Suprapubic skin (tissue), 4 donors: ENCODE data around the gene RPL13. TPM values are rescaled to one million over a fixed set of nuclear protein-coding genes. Genes with fewer than 3 reads are reported as not detected.

Source experiments
- DNase-seq, 2 donors: peaks; one replicate each; pipeline ENCODE4 v3.0.0-alpha.2; 2019; ENCODE audit warnings: low spot score in 2 of 2
- H3K27ac ChIP-seq: fragments of 200-600 bp; sonication (generic); one replicate; pipeline ENCODE4 v1.5.1; 2019
- H3K27me3 ChIP-seq: fragments of 200-600 bp; sonication (generic); one replicate; pipeline ENCODE4 v1.5.1; 2019
- H3K36me3 ChIP-seq: fragments of 200-600 bp; sonication (generic); one replicate; pipeline ENCODE4 v1.5.1; 2019
- H3K4me1 ChIP-seq: fragments of 200-600 bp; sonication (generic); one replicate; pipeline ENCODE4 v1.5.1; 2019
- H3K4me3 ChIP-seq: fragments of 200-600 bp; sonication (generic); one replicate; pipeline ENCODE4 v1.5.1; 2019; ENCODE audit warnings: mild to moderate bottlenecking
- H3K9me3 ChIP-seq: fragments of 200-600 bp; sonication (generic); one replicate; pipeline ENCODE4 v1.5.1; 2019
- EP300 ChIP-seq: sonication (generic); formaldehyde crosslinking; IDR thresholded peaks from one replicate; pipeline ENCODE4 v1.6.1; 2017; ENCODE audit warnings: antibody characterized with exemption
- POLR2A ChIP-seq, 2 donors: fragments of 450-650 bp; IDR thresholded peaks; one replicate each; pipeline ENCODE4 v1.6.1; 2017; ENCODE audit warnings: antibody characterized with exemption in 2 of 2, mild to moderate bottlenecking in 2 of 2, moderate library complexity in 2 of 2
- POLR2AphosphoS5 ChIP-seq, 3 donors: sonication (generic); formaldehyde crosslinking; IDR thresholded peaks; one replicate each; pipeline ENCODE4 v1.6.1; 2017; ENCODE audit warnings: antibody characterized with exemption in 3 of 3
- WGBS: methylation state at CpG from one replicate; pipeline ENCODE4 v1.1.5; 2018; 5-methylcytosine and 5-hydroxymethylcytosine counted together
- total RNA-seq, 4 donors: library from RNA; depleted of rRNA; stranded (reverse); fragments of >200 nt; gene quantifications; one replicate each; pipeline ENCODE4 v1.1.0, GENCODE V29; 2016
- TF ChIP-seq, protein P1 (sequence below), 2 donors: fragments of 200-600 bp in 1 of 2; fragments of 450-650 bp in 1 of 2; sonication (generic) in 1 of 2; IDR thresholded peaks; one replicate each; pipeline ENCODE4 v1.5.1; 2016 to 2019; ENCODE audit warnings: antibody characterized with exemption in 2 of 2, mild to moderate bottlenecking in 1 of 2, moderate library complexity in 1 of 2

Gene RPL13
- total RNA-seq, 4 donors from 2014 or later, result 4,033 to 9,308 (median 7,964) TPM

- DNase-seq, result no peak
- Histone ChIP-seq H3K36me3 (peaks cover 96% of the 10 kb centered on the region), H3K27ac (no peak overlapping the region), H3K4me1 (no peaks in the 10 kb centered on the region), H3K9me3 (no peaks in the 10 kb centered on the region), H3K27me3 (no peaks in the 10 kb centered on the region), H3K4me3 (no peak overlapping the region)
- TF ChIP-seq EP300, result no peak
- TF ChIP-seq POLR2A (IDR thresholded peaks at IDR 0.05), result no peak
- TF ChIP-seq, protein P1, sequence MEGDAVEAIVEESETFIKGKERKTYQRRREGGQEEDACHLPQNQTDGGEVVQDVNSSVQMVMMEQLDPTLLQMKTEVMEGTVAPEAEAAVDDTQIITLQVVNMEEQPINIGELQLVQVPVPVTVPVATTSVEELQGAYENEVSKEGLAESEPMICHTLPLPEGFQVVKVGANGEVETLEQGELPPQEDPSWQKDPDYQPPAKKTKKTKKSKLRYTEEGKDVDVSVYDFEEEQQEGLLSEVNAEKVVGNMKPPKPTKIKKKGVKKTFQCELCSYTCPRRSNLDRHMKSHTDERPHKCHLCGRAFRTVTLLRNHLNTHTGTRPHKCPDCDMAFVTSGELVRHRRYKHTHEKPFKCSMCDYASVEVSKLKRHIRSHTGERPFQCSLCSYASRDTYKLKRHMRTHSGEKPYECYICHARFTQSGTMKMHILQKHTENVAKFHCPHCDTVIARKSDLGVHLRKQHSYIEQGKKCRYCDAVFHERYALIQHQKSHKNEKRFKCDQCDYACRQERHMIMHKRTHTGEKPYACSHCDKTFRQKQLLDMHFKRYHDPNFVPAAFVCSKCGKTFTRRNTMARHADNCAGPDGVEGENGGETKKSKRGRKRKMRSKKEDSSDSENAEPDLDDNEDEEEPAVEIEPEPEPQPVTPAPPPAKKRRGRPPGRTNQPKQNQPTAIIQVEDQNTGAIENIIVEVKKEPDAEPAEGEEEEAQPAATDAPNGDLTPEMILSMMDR (IDR thresholded peaks at IDR 0.05), result no peak
- no peak for TF ChIP-seq POLR2AphosphoS5 (IDR thresholded peaks at IDR 0.05)
- 93% methylated on average over 34 of the region's 37 CpGs for WGBS
Observed at GRCh38 chr16:89530401-89531381, 29.8 kb upstream of the RPL13 start.

DNA sequence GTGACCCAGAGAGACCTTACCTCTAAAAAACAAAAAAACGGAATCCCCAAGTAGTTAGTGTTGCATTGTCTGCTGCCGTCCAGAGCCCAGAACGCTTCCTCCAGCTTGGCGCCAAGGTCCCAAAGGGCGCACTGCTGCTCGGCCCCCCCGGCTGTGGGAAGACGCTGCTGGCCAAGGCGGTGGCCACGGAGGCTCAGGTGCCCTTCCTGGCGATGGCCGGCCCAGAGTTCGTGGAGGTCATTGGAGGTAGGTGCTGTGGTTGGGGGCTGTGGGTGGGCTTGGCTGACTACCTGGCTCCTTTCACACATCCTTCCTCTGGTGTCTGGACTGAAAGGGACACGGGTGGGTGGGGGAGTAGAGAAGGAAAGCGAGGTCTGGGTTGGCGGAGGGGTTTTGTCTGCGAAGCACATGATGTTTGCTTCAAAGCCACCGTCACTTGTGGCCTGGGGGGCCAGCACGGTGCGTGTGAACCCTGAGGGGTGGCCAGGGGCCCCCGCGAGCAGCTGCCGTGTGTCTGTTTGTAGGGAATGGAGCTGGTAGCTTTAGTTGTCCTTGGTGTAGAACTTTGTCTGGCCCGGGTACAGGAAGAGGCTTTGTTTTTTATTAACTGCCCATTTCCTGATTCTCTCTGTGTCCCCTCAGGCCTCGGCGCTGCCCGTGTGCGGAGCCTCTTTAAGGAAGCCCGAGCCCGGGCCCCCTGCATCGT lies 28.5 kb upstream of the RPL13 start:
- TF ChIP-seq POLR2A (IDR thresholded peaks at IDR 0.05) (no peak), POLR2AphosphoS5 (IDR thresholded peaks at IDR 0.05) (no peak)
- TF ChIP-seq, protein P1 (IDR thresholded peaks at IDR 0.05), result no peak
- no peaks in the 10 kb centered on the region for H3K27me3 ChIP-seq
- peaks cover 90% of the 10 kb centered on the region for H3K36me3 ChIP-seq
- no peak overlapping the region for H3K4me3 ChIP-seq
- 89% methylated on average over 27 of the region's 31 CpGs for WGBS
- no peaks in the 10 kb centered on the region for H3K4me1 ChIP-seq
- no peaks in the 10 kb centered on the region for H3K9me3 ChIP-seq
- no peak for DNase-seq
- no peak overlapping the region for H3K27ac ChIP-seq

GRCh38 chr16:89534252-89534756 lies 26.2 kb upstream of the RPL13 start:
- WGBS, result 65% methylated on average over 11 of the region's 11 CpGs
- Histone ChIP-seq H3K4me3 (no peak overlapping the region), H3K9me3 (no peaks in the 10 kb centered on the region), H3K27me3 (no peaks in the 10 kb centered on the region), H3K36me3 (peaks cover 88% of the 10 kb centered on the region), H3K4me1 (no peaks in the 10 kb centered on the region), H3K27ac (no peak overlapping the region)
- DNase-seq, result no peak
- TF ChIP-seq, protein P1 (IDR thresholded peaks at IDR 0.05), result no peak
- no peak for TF ChIP-seq EP300
- no peak for TF ChIP-seq POLR2A (IDR thresholded peaks at IDR 0.05)
- no peak for TF ChIP-seq POLR2AphosphoS5 (IDR thresholded peaks at IDR 0.05)

GRCh38 chr16:89536371-89536770 lies 24.1 kb upstream of the RPL13 start:
- no peaks in the 10 kb centered on the region for H3K9me3 ChIP-seq
- no peaks in the 10 kb centered on the region for H3K4me1 ChIP-seq
- TF ChIP-seq EP300 (no peak), POLR2A (IDR thresholded peaks at IDR 0.05) (no peak)
- TF ChIP-seq, protein P1 (IDR thresholded peaks at IDR 0.05), result no peak
- WGBS, result 95% methylated on average over 22 of the region's 24 CpGs
- H3K27ac ChIP-seq, result no peak overlapping the region
- H3K36me3 ChIP-seq, result peaks cover 74% of the 10 kb centered on the region
- H3K4me3 ChIP-seq, result no peak overlapping the region
- no peak for DNase-seq
- H3K27me3 ChIP-seq, result no peaks in the 10 kb centered on the region
